Mesenchymal stem cell (in vitro differentiated cells and primary cell): ENCODE results near the gene PDZRN3.

Experiments
- DNase-seq: peaks from one replicate; pipeline ENCODE4 v3.0.0-alpha.2; 2013
- H2AFZ ChIP-seq: one replicate; pipeline ENCODE4 v1.6.1; 2013; ENCODE audit warnings: low read depth, mild to moderate bottlenecking, control low read depth, inconsistent platforms, low read length, moderate library complexity
- H2AK5ac ChIP-seq: 2 replicates; pipeline ENCODE4 v1.6.1; 2013; ENCODE audit warnings: low read length, moderate library complexity, mild to moderate bottlenecking, inconsistent platforms; ENCODE audit not compliant: severe bottlenecking
- H2BK120ac ChIP-seq: one replicate; pipeline ENCODE4 v1.6.1; 2013; ENCODE audit warnings: low read depth, mild to moderate bottlenecking, inconsistent platforms, low read length, moderate library complexity
- H2BK12ac ChIP-seq, 2 experiments: one replicate each; pipeline ENCODE4 v1.6.1; 2013; ENCODE audit warnings: inconsistent platforms in 2 of 2, low read length in 2 of 2, mild to moderate bottlenecking in 2 of 2, moderate library complexity in 2 of 2, control low read depth in 1 of 2
- H2BK15ac ChIP-seq: one replicate; pipeline ENCODE4 v1.6.1; 2013; ENCODE audit warnings: mild to moderate bottlenecking, low read depth, inconsistent platforms; ENCODE audit not compliant: poor library complexity, severe bottlenecking
- H2BK5ac ChIP-seq: 2 replicates; pipeline ENCODE4 v1.6.1; 2013; ENCODE audit warnings: low read depth, mild to moderate bottlenecking, low read length, control low read depth, inconsistent platforms; ENCODE audit not compliant: poor library complexity, severe bottlenecking
- H3K14ac ChIP-seq, 2 experiments: one replicate each; pipeline ENCODE4 v1.6.1; 2013; ENCODE audit warnings: inconsistent platforms in 2 of 2, low read length in 2 of 2, control low read depth in 1 of 2, mild to moderate bottlenecking in 1 of 2, moderate library complexity in 1 of 2
- H3K18ac ChIP-seq, 2 experiments: one replicate each; pipeline ENCODE4 v1.6.1; 2013; ENCODE audit warnings: inconsistent platforms in 2 of 2, low read length in 2 of 2, control low read depth in 1 of 2, low read depth in 1 of 2, mild to moderate bottlenecking in 1 of 2
- H3K23ac ChIP-seq, 2 experiments: one replicate each; pipeline ENCODE4 v1.6.1; 2013; ENCODE audit warnings: inconsistent platforms in 2 of 2, low read length in 2 of 2, mild to moderate bottlenecking in 2 of 2, moderate library complexity in 2 of 2, control low read depth in 1 of 2
- H3K27ac ChIP-seq: 2 replicates; pipeline ENCODE4 v1.5.1; 2013; ENCODE audit warnings: mild to moderate bottlenecking, moderate library complexity, low read length, control low read depth, inconsistent platforms; ENCODE audit not compliant: poor library complexity, severe bottlenecking
- H3K27me3 ChIP-seq, 2 experiments: 2 replicates each; pipeline versions ENCODE4 v1.6.1 to v1.7.0; 2013; ENCODE audit warnings: low read length in 2 of 2, mild to moderate bottlenecking in 2 of 2, moderate library complexity in 2 of 2, control low read depth in 1 of 2, inconsistent platforms in 1 of 2; ENCODE audit not compliant: control insufficient read depth in 1 of 2, insufficient read depth in 1 of 2
- H3K36me3 ChIP-seq, 2 experiments: 2 replicates each; pipeline versions ENCODE4 v1.6.1 to v1.7.0; 2013; ENCODE audit warnings: low read length in 2 of 2, control low read depth in 1 of 2, inconsistent platforms in 1 of 2, low read depth in 1 of 2, mild to moderate bottlenecking in 1 of 2; ENCODE audit not compliant: insufficient read depth in 2 of 2, control insufficient read depth in 1 of 2
- H3K4ac ChIP-seq, 2 experiments: one replicate each; pipeline ENCODE4 v1.6.1; 2013; ENCODE audit warnings: inconsistent platforms in 2 of 2, low read length in 2 of 2, mild to moderate bottlenecking in 2 of 2, moderate library complexity in 2 of 2, control low read depth in 1 of 2, low read depth in 1 of 2
- H3K4me1 ChIP-seq: 2 replicates; pipeline ENCODE4 v1.6.1; 2013; ENCODE audit warnings: low read depth, low read length, control low read depth; ENCODE audit not compliant: control insufficient read depth, insufficient read depth
- H3K4me2 ChIP-seq: 2 replicates; pipeline ENCODE4 v1.6.1; 2013; ENCODE audit warnings: low read length, mild to moderate bottlenecking, inconsistent platforms; ENCODE audit not compliant: poor library complexity, severe bottlenecking
- H3K4me3 ChIP-seq, 2 experiments: 2 replicates each; pipeline versions ENCODE4 v1.5.1 to v1.7.0; 2013; ENCODE audit warnings: low read length in 2 of 2, mild to moderate bottlenecking in 2 of 2, control low read depth in 1 of 2, low read depth in 1 of 2; ENCODE audit not compliant: insufficient read depth in 1 of 2
- H3K79me1 ChIP-seq: replicated peaks from 2 replicates; pipeline ENCODE4 v1.6.1; 2013; ENCODE audit warnings: mild to moderate bottlenecking, control low read depth, low read length, inconsistent platforms; ENCODE audit not compliant: poor library complexity, severe bottlenecking
- H3K9ac ChIP-seq: 2 replicates; pipeline ENCODE4 v1.7.0; 2013; ENCODE audit warnings: mild to moderate bottlenecking, low read length, moderate library complexity
- H3K9me3 ChIP-seq: 2 replicates; pipeline ENCODE4 v1.7.0; 2013; ENCODE audit warnings: mild to moderate bottlenecking, low read length; ENCODE audit not compliant: control insufficient read depth
- H4K8ac ChIP-seq: one replicate; pipeline ENCODE4 v1.6.1; 2013; ENCODE audit warnings: inconsistent platforms, mild to moderate bottlenecking, low read length, moderate library complexity
- H4K91ac ChIP-seq: one replicate; pipeline ENCODE4 v1.6.1; 2013; ENCODE audit warnings: mild to moderate bottlenecking, low read length, inconsistent platforms
- WGBS: methylation state at CpG from one replicate; pipeline ENCODE4 v1.1.7; 2013; ENCODE audit warnings: mixed read lengths; 5-methylcytosine and 5-hydroxymethylcytosine counted together

The PDZRN3 gene

GRCh38 chr3:73474619-73475018, 150.1 kb downstream of the PDZRN3 start:
- H3K18ac ChIP-seq, result no peak overlapping the region
- DNase-seq, result no peak
- H3K36me3 ChIP-seq, result peaks cover 0 to 9% of the 10 kb centered on the region in 2 experiments
- no peaks in the 10 kb centered on the region for H3K4me1 ChIP-seq
- H2BK120ac ChIP-seq, result no peak overlapping the region
- H2AK5ac ChIP-seq, result no peak overlapping the region
- WGBS, result 88% methylated on average over 1 of the region's 1 CpG
- no peaks in the 10 kb centered on the region for H3K79me1 ChIP-seq
- no peak overlapping the region for H3K23ac ChIP-seq
- no peak overlapping the region for H2BK15ac ChIP-seq
- H4K8ac ChIP-seq, result no peak overlapping the region
- no peak overlapping the region for H2BK5ac ChIP-seq
- H3K4me2 ChIP-seq, result no peak overlapping the region
- no peak overlapping the region for H4K91ac ChIP-seq
- H3K4me3 ChIP-seq, result no peak overlapping the region
- H3K9me3 ChIP-seq, result no peaks in the 10 kb centered on the region
- no peak overlapping the region for H3K9ac ChIP-seq
- no peak overlapping the region for H2BK12ac ChIP-seq
- H3K27me3 ChIP-seq, result no peaks in the 10 kb centered on the region
- no peak overlapping the region for H3K27ac ChIP-seq
- H2AFZ ChIP-seq, result no peak overlapping the region
- H3K4ac ChIP-seq, result no peak overlapping the region
- no peak overlapping the region for H3K14ac ChIP-seq

- H3K23ac ChIP-seq, result no peak overlapping the region
- H3K4ac ChIP-seq, result no peak overlapping the region
- no peak overlapping the region for H4K91ac ChIP-seq
- H4K8ac ChIP-seq, result no peak overlapping the region
- WGBS, result 72% methylated on average over 2 of the region's 4 CpGs
- H3K4me2 ChIP-seq, result no peak overlapping the region
- no peaks in the 10 kb centered on the region for H3K9me3 ChIP-seq
- no peak overlapping the region for H3K27ac ChIP-seq
- no peak overlapping the region for H2BK12ac ChIP-seq
- H3K18ac ChIP-seq, result no peak overlapping the region
- no peaks in the 10 kb centered on the region for H3K4me1 ChIP-seq
- no peak overlapping the region for H3K14ac ChIP-seq
- H3K4me3 ChIP-seq, result no peak overlapping the region
- no peak overlapping the region for H2BK5ac ChIP-seq
- no peak overlapping the region for H3K9ac ChIP-seq
- DNase-seq, result no peak
- no peak overlapping the region for H2BK15ac ChIP-seq
- no peaks in the 10 kb centered on the region for H3K79me1 ChIP-seq
- H2AK5ac ChIP-seq, result no peak overlapping the region
- no peak overlapping the region for H2BK120ac ChIP-seq
- H3K36me3 ChIP-seq, result peaks cover 0 to 9% of the 10 kb centered on the region in 2 experiments
- no peaks in the 10 kb centered on the region for H3K27me3 ChIP-seq
- H2AFZ ChIP-seq, result no peak overlapping the region
Observed at GRCh38 chr3:73473898-73474416, 150.8 kb downstream of the PDZRN3 start.

GRCh38 chr3:73473181-73473897, 151.4 kb downstream of the PDZRN3 start:
- Histone ChIP-seq H2AFZ (no peak overlapping the region), H3K14ac (no peak overlapping the region), H4K8ac (no peak overlapping the region), H3K9ac (no peak overlapping the region), H3K23ac (no peak overlapping the region), H3K79me1 (no peaks in the 10 kb centered on the region), H2BK15ac (no peak overlapping the region), H3K18ac (no peak overlapping the region), H4K91ac (no peak overlapping the region), H3K4me1 (no peaks in the 10 kb centered on the region), H2BK12ac (no peak overlapping the region), H3K4me2 (no peak overlapping the region), H3K4ac (no peak overlapping the region), H2BK5ac (no peak overlapping the region), H2BK120ac (no peak overlapping the region), H3K27me3 (no peaks in the 10 kb centered on the region), H3K9me3 (no peaks in the 10 kb centered on the region), H3K4me3 (no peak overlapping the region), H3K27ac (no peak overlapping the region), H3K36me3 (peaks cover 0 to 9% of the 10 kb centered on the region in 2 experiments), H2AK5ac (no peak overlapping the region)
- no peak for DNase-seq
- 54% methylated on average over 2 of the region's 5 CpGs for whole genome bisulfite sequencing

- Histone ChIP-seq H2AFZ (no peak overlapping the region), H3K4ac (no peak overlapping the region), H2BK5ac (no peak overlapping the region), H3K27ac (no peak overlapping the region), H4K8ac (no peak overlapping the region), H3K27me3 (no peaks in the 10 kb centered on the region), H2BK120ac (no peak overlapping the region), H2AK5ac (no peak overlapping the region), H4K91ac (no peak overlapping the region), H2BK15ac (no peak overlapping the region), H3K4me1 (no peaks in the 10 kb centered on the region), H3K9me3 (no peaks in the 10 kb centered on the region), H3K36me3 (peaks cover 0 to 9% of the 10 kb centered on the region in 2 experiments), H3K18ac (no peak overlapping the region), H3K9ac (no peak overlapping the region), H3K23ac (no peak overlapping the region), H3K14ac (no peak overlapping the region), H2BK12ac (no peak overlapping the region), H3K79me1 (no peaks in the 10 kb centered on the region), H3K4me3 (no peak overlapping the region), H3K4me2 (no peak overlapping the region)
- WGBS, result 78% methylated on average over 7 of the region's 8 CpGs
- no peak for DNase-seq
Observed at GRCh38 chr3:73471986-73472787, 152.6 kb downstream of the PDZRN3 start.
